Measurements from ENCODE around the gene HNRNPA1L2. TPM values are rescaled to one million over a fixed set of nuclear protein-coding genes. Genes with fewer than 3 reads are reported as not detected.
"Not testable (repeated sequence)": the region's sequence is repeated elsewhere in the genome, so short reads cannot be mapped to it uniquely, and the experiment has no call there.

Gene HNRNPA1L2
- total and polyA plus RNA-seq, 11 donors, result 0.81 to 4.7 (median 3.2) TPM

GRCh38 chr13:52599037-52599847 lies 43.0 kb upstream of the HNRNPA1L2 start:
- no peaks in the 10 kb centered on the region for H3K36me3 ChIP-seq
- H3K4me3 ChIP-seq, result peak overlapping the region; percentile 24 to 83 (median 60)
- no peak for TF ChIP-seq POLR2A (IDR thresholded peaks at IDR 0.05)
- no peak for TF ChIP-seq CTCF (IDR thresholded peaks at IDR 0.05)
- DNase-seq, result peak in 2 of 5 donors; percentile 29 to 35
- intact Hi-C loops (cut with DNase I), result no loop called here
- ATAC-seq, result peak; percentile 5 to 63 (median 48)
- H3K4me1 ChIP-seq, result peaks cover 0 to 19% (median 9%) of the 10 kb centered on the region in 12 donors
- 13 to 33% (median 26%) methylated on average over 11 to 13 of the region's 13 CpGs for WGBS, 4 donors
- peaks cover 0 to 20% (median 0%) of the 10 kb centered on the region in 9 donors for H3K27me3 ChIP-seq
- H3K27ac ChIP-seq, result peak overlapping the region in 11 of 12 donors; percentile 8 to 92 (median 81)
- H3K9me3 ChIP-seq, result no peaks in the 10 kb centered on the region

- intact Hi-C loops (cut with DNase I), result no loop called here
- 1 to 14% (median 8%) methylated on average over 21 to 73 of the region's 73 CpGs for WGBS, 4 donors
- Histone ChIP-seq H3K9me3 (no peaks in the 10 kb centered on the region), H3K4me3 (peak overlapping the region; percentile 24 to 83 (median 60)), H3K36me3 (no peaks in the 10 kb centered on the region), H3K27ac (peak overlapping the region in 11 of 12 donors; percentile 8 to 92 (median 81)), H3K4me1 (peaks cover 0 to 19% (median 9%) of the 10 kb centered on the region in 12 donors), H3K27me3 (peaks cover 0 to 20% (median 0%) of the 10 kb centered on the region in 9 donors)
- peak in 4 of 5 donors; percentile 32 to 70 (median 40) for DNase-seq
- peak; percentile 32 to 83 (median 74) for ATAC-seq
- no peak for TF ChIP-seq CTCF (IDR thresholded peaks at IDR 0.05)
- no peak for TF ChIP-seq POLR2A (IDR thresholded peaks at IDR 0.05)
Observed at GRCh38 chr13:52599848-52600603, 42.2 kb upstream of the HNRNPA1L2 start.

GRCh38 chr13:52600666-52601065 lies 41.6 kb upstream of the HNRNPA1L2 start:
- no peak for DNase-seq
- Histone ChIP-seq H3K4me1 (peaks cover 0 to 19% (median 9%) of the 10 kb centered on the region in 12 donors), H3K9me3 (no peaks in the 10 kb centered on the region), H3K27ac (peak overlapping the region in 11 of 12 donors; percentile 8 to 92 (median 81)), H3K27me3 (peaks cover 0 to 20% (median 0%) of the 10 kb centered on the region in 9 donors), H3K4me3 (peak overlapping the region in 11 of 12 donors; percentile 24 to 83 (median 61)), H3K36me3 (no peaks in the 10 kb centered on the region)
- WGBS, 4 donors, result 48 to 80% (median 69%) methylated on average over 3 of the region's 3 CpGs
- TF ChIP-seq POLR2A (IDR thresholded peaks at IDR 0.05) (no peak), CTCF (IDR thresholded peaks at IDR 0.05) (no peak)
- no peak for ATAC-seq
- intact Hi-C loops (cut with DNase I), result no loop called here

GRCh38 chr13:52603316-52603715 lies 38.9 kb upstream of the HNRNPA1L2 start:
- Histone ChIP-seq H3K4me1 (peaks cover 0 to 19% (median 9%) of the 10 kb centered on the region in 12 donors), H3K27me3 (peaks cover 0 to 20% (median 0%) of the 10 kb centered on the region in 9 donors)
- ATAC-seq; H3K4me3 ChIP-seq; H3K9me3 ChIP-seq; DNase-seq; H3K27ac ChIP-seq; H3K36me3 ChIP-seq; intact Hi-C loops (cut with DNase I): not testable (repeated sequence)
- 86 to 98% (median 88%) methylated on average over 2 to 4 of the region's 4 CpGs for WGBS, 4 donors

- H3K36me3 ChIP-seq; intact Hi-C loops (cut with DNase I): not testable (repeated sequence)
- WGBS, 4 donors, result 55 to 80% (median 73%) methylated on average over 3 to 6 of the region's 6 CpGs
Observed at GRCh38 chr13:52606126-52606525, 36.1 kb upstream of the HNRNPA1L2 start.

GRCh38 chr13:52606795-52607194 lies 35.4 kb upstream of the HNRNPA1L2 start:
- H3K4me1 ChIP-seq, result peaks cover 0 to 18% (median 0%) of the 10 kb centered on the region in 12 donors
- H3K27ac ChIP-seq; H3K27me3 ChIP-seq; H3K36me3 ChIP-seq; intact Hi-C loops (cut with DNase I); DNase-seq; H3K4me3 ChIP-seq; H3K9me3 ChIP-seq; ATAC-seq: not testable (repeated sequence)
- WGBS, 4 donors, result 73 to 78% (median 77%) methylated on average over 1 of the region's 1 CpG

More at GRCh38 chr13:52606126-52606525, 36.1 kb upstream of the HNRNPA1L2 start:
- H3K4me1 ChIP-seq, result peaks cover 0 to 18% (median 0%) of the 10 kb centered on the region in 12 donors
- ATAC-seq, H3K9me3 ChIP-seq, H3K27ac ChIP-seq, DNase-seq, H3K4me3 ChIP-seq, H3K27me3 ChIP-seq: not testable (repeated sequence)

GRCh38 chr13:52608184-52608583 lies 34.0 kb upstream of the HNRNPA1L2 start:
- peaks cover 0 to 18% (median 0%) of the 10 kb centered on the region in 12 donors for H3K4me1 ChIP-seq
- H3K9me3 ChIP-seq; H3K27me3 ChIP-seq; intact Hi-C loops (cut with DNase I); ATAC-seq; H3K36me3 ChIP-seq; DNase-seq; H3K27ac ChIP-seq; H3K4me3 ChIP-seq: not testable (repeated sequence)
- WGBS, 4 donors, result 48 to 56% (median 53%) methylated on average over 8 of the region's 8 CpGs

Measured in heart left ventricle (tissue), 16 donors.